GM21367 (cell line): Measurements from ENCODE around the gene GPER1.
A peak's percentile ranks its signal among the peaks of the same experiment; 100 is the strongest.
"Not testable (repeated sequence)": the region's sequence is repeated elsewhere in the genome, so short reads cannot be mapped to it uniquely, and the experiment has no call there.

ENCODE experiments used
- ATAC-seq: cut with Tn5 transposase; IDR thresholded peaks from one replicate; pipeline ENCODE4 v1.9.1; 2021; ENCODE audit not compliant: unreplicated experiment

Gene GPER1

GRCh38 chr7:1087952-1088920 lies at the start of gene GPER1:
TSS of gene GPER1 (plus strand) at chr7:1088113. CDS start at chr7:1091729, 3,616 bp downstream.
- ATAC-seq = no peak

DNA sequence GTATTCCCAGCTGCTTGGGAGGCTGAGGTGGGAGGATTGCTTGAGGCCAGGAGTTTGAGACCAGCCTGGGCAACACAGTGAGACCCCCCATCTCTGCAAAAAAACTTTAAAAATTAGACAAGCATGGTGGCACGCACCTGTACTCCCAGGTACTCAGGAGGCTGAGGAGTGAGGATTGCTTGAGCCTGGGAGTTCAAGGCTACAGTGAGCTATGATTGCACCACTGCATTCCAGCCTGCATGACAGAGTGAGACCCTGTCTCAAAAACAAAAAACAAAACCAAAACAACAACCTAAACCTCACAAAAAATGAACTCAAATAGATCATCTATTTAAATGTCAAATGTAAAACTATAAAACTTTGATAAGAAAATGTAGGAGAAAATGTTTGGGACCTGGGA lies 47.7 kb upstream of the GPER1 start:
- ATAC-seq = not testable (repeated sequence)

DNA sequence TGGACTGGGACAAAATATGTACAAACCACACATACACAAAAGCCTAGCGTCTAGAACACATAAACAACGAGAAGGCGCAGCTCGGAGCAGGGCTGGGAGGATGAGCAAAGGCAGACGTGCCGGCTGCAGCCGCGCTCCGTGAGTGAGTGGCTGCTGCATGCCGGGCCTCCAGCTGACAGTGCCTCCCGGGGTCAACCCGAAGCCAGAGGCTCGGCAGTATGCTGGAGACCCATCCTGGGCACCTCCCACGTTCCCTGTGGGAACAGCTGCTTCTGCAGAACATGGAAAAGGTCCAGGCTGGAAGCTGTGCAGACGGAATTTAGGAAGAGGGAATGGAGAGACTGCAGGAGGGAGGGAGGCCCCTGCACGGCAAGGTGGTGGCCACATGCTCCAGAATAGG lies 47.1 kb upstream of the GPER1 start:
- ATAC-seq = no peak

- ATAC-seq = no peak
These were observed 46.1 kb upstream of the GPER1 start for GRCh38 chr7:1041551-1042491.

DNA sequence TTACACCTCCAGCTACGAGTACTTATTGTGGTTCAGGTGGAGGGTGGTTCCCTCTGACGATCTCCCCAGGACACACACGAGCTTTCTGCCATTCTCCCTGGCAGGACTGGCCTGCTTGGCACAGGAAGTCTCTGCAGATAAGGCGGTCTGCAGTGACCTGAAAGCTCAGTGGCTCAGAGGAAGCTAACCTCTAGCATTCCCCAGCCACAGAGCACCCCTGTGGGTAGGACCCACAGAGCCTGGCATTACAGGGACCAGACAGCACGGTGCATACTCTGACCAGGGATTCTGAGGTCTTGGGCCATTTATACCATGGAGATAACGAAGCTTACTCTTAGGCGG lies 45.5 kb upstream of the GPER1 start:
- no peak for ATAC-seq

- ATAC-seq = no peak
These were observed 44.2 kb upstream of the GPER1 start for GRCh38 chr7:1043552-1044188.

DNA sequence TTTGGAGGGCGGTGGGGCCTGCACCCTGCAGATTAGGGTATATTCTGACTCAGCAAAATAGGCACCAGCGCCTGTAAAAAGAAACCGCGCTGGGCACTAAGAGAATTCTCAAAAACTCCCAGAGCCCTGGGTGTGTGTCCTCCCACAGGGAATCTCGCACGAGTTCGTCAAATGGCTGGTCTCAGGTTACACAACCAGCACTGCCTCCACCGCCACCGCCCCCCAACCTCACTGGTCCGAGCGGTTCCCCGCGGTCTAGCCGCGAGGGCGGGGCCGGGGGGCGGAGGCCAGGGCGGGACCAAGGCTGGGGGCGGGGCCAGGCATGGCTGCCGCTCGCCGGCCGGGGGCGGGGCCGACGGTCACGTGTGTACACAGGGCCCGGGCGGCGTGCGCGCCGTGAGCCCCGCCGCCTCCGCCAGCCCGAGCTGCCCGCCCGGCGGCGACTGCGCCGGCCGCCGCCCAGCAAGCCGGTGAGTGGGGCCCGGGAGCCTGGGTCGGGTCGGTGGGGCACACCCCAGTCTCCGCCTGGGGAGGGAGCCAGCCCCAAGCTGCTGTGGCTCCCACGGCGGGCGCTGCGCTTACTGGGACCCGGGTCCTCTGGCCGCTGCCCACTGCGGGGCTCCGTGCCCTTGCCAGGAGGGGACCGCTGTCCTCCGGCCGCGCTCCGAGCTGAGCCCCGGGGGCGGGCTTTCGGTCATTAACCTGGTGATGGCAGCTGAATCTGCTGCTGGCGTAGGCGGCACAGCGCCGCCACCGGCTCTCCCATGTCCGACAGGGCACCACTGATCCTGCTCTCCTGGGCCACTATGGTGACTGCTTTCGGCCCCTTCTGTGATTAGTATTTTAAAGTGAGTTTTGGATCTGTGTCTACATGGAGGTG lies 43.5 kb upstream of the GPER1 start, which contains the start of gene GPR146:
TSS of gene GPR146 (plus strand) at position 358 of the 880 bp plus-strand sequence. CDS start 12,970 bp downstream, outside the sequence.
- peak; percentile 73 for ATAC-seq

DNA sequence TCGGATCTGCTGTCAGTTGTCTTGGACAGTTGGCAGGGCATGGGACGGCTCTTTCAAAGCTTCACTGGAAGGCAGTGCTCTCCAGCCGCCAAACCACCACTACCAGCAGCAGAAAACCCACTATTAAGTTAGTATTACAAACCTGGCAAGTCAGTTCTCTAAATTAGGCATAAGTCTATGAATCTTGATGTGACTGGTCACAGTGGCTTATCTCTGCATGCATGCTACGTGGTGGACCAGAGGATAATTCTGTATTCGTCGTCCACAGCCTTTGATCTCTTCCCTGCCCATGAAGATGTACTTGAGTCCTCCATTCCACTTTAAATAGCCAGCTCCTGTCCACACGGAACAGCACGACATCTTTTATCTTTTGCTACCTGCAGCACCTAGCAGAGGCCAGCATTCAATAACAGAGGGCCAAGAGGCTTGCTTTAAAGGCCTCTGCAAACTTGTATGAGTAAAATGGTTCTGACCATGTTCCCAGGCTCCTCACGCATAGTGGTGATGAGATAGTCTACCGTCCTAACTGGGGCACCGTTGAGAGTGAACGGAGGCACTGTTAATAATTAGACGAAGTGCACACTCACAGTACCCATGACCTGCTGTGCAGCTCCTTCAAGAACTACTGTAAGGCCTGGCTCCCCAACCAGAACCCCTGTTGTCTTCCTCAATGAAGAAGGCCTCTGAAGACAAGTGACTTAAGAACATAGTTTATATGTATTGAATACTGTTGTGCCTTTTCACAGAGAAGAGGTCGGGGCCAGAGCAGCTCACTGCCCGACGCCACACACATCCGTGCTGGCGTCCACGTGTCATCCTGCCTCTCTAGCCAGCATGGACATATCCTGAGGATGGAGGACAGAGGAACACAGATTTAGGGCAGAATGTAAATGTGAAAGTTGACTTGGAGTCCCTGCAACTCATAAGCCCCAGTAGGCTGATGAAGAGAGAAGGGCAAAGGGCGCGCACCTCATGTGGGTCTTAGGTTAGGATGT lies 42.5 kb upstream of the GPER1 start:
- ATAC-seq = no peak

DNA sequence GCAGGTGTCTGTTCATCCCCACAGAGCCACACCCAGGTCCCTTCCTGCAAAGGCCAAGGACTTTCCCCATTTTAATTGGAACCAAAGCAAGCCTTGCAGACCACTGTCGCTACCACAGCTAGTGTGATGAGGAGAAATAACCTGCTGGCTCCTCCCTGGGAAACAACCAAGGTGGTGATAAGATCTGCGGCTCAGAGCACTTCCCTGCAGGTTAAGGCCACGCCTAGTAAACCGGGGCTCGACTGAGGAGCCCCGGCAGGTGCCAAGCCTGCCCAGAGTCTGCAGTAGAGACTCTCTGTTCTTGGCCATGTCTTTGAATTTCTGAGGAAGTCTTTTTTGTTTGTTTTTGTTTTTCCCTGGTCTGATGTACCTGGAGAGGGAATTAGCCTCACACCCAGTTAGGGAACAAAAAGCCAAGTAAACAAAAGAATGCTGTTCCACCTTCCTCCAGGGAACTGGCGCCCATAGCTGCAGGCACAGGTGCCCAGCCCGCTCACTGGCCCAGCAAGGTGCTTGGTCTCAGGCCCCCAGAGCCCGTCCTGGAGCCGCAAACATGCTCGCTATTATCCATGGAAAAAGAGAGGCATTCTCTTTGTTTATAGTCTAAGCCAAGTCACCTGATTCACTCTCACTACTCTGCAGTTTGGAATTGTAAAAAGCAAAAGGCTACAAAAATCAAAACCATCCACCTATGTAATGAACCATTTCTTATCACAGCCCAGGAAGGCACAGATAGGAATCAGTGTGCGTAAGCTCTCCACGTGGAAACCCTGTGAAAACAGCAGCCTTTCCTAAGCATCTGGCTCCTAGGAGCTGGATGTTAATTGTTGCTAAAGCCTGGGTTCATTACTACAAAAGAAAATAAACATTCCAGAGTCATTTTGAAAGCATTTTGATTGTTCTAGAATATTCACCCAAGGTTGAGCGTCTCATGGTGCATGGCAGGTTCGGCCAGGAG lies 40.9 kb upstream of the GPER1 start:
- ATAC-seq = no peak

- no peak for ATAC-seq
These were observed 38.7 kb upstream of the GPER1 start for GRCh38 chr7:1049006-1049741.

DNA sequence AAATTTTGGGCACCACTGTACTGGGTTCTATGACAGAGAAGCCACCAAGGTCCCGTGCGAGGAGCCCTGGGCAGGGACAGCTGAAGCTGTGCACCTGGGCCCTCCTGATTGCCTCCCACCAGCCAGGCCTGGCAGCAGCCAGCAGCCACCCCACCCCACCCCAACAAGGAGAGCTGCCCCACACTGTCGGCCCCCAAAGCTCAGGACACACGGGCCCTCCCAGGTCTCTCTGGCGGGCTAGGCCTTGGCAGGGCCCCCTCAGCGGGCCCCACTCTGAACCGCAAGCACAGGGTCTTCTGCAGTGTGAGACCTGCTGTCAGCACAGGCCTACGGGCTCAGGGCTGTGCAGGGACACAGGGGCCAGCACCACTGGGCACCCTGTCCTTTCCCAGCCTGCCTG lies 38.1 kb upstream of the GPER1 start:
- no peak for ATAC-seq

DNA sequence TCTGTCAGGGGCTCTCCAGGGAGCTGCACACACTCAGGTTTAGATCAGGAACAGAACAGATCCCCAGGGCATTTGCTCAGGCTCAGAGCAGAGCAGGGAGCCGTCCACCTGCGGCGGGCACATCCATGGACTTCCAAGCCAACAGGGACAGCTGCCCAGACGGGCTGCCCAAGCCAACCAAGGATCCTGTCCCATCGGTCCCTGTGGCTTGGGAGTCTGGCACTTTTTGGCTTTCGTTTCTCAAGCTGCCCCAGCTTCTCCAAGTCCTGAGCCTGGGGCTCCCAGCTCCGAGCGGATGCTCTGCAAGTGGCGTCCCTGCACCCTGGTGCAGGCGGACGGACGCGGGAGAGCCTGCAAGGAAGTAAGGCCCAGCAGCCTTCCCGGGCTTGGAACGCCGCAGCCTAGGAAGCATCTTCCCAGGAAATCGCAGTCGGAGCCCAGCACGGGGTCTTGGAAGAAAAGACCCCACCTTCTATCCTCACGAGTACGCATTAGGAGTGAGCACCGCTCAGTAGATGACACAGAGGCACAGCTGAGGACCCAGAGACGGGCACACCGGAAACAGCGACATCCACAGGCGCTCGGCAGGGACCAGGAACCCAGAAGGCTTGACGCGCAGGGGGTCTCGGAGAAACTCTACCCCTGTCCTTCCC lies 37.5 kb upstream of the GPER1 start:
- ATAC-seq = no peak

- ATAC-seq = no peak
These were observed 36.8 kb upstream of the GPER1 start for GRCh38 chr7:1050956-1051690.

DNA sequence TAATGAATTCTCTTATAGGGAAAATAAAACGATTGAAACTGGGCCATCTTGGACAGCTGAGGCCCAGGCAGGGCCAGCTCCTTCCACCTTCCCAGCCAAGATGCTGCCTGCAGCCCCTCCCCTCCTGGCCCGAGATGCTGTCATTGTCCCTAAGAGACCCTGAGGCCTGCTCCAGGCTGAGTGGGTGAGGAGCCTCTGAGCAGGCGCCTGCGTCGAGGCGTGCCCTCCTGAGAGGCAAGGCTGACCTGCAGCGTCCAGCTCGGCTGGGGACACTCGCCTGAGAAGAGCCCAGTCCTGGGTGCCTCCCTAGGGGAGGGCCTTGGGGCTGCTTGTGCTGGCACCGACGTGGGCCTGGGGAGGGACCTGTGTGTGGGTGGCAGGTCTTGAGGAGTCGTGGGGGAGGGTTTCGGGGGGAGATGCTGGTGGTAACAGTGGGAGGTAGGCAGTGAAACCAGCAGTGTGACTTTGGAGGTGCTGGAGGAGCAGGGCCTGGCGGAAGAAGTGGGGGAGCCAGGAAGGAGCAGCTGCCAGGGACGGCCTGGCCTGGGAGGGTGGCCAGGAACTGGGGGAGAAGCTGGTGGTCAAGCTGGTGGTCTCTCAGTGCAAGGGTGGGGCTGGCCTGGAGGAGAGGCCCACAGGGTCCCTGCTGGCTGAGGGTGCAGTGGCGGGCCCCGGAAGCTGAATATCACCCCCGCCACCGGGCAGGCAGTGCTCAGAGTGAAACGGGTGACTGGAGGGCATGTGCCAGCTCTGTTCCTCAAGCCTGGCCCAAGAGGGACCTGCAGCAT lies 35.7 kb upstream of the GPER1 start:
- ATAC-seq = no peak

DNA sequence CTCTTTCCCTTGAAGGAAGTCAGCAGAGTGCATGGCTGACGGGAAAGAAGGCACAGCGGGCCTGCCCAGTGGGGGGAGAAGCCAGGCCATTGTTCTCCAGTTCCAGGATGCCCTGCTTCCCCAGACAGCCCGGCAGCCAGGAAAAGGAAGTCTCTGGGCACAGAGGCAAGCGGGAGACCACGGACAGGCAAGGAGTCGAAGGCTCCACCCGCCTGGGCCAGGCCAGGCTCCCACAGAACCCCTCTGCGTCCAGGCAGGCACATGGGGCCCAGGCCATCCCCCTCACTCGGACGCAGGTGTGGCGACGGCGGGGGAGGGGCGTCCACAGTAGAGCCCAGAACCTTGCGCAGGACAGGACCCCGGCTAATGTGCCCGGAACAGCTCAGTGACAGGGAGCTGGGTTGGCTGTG lies 34.9 kb upstream of the GPER1 start:
- no peak for ATAC-seq
